Measurements from ENCODE around the gene OLIG2.

The OLIG2 gene

DNA sequence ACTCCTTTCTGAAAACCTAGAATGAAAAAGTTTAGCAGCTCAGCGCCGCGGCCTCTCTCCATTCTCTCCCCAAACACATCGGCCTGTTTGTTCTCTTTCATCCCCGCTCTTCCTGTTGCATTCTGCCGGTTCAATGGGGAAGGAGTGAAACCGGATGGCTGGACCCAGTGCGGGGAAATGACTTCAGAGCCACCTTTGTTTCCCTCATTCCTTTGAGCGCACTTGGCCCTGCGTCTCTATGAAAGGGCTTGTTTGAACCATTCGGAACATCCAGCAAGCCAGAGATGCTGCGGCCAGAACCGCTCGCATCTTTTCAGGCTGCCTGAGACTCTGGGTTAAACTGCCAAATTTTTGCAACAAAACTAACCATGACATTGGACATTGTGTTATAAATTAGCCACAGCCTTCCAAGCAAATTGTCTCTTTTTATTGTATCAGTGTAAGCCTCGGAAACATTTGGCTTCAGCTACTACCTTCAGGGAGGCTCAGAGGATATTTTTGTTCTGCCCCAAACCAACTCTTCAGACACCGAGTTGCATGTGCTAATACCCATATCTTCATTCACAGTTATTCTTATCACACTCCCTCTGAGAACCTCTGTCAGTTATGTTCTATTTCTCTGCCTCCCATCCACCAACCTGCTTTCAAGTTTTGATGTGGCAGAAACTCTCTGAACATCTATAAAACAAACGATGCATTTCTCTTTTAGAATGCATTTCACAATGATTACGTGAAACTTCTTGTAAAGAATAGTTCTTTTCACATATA is 39.1 kb downstream of the OLIG2 start:
- DNase-seq (ENCODE audit: low read depth in 2 of 2), result no peak

DNA sequence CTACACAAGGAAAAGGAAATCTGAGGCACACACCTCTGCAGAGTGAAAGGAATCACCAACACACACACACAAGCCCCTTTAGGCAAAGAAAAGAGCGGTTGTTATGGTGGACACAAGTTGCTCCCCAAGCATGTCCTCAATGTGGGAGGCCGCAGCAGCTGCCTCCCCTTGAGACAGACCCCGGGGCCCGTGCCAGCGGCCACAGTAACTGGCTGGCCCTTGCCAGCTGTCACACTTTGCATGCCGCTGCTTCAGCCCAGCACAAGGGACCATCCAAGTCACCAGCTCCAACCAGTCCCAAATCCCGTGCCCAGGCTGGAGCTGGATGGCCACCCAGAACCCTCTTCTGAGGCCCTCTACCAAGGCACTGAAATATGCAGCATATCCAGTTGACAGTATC is 41.3 kb downstream of the OLIG2 start:
- DNase-seq (ENCODE audit: low read depth in 2 of 2), result no peak

DNA sequence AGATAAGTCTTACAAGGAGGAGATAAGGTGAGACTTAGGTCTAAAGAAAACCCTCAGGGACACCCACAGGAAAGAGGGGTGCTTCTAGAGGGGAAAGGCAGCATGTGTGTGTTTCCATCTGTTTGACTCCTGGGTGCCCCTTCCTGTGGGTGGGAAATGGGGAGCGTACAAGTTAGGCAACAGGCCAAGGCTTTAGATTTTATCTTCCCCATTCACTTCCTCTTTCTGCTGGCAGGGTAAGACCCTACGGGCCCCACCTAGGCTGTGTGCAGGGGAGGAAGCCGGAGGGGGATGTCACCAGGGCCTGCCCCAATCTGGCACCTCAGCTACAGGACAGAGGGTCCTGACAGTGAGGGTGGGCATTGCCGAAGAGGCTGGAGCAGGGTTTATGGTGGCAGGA is 41.7 kb downstream of the OLIG2 start:
- DNase-seq (ENCODE audit: low read depth in 2 of 2), result no peak

DNA sequence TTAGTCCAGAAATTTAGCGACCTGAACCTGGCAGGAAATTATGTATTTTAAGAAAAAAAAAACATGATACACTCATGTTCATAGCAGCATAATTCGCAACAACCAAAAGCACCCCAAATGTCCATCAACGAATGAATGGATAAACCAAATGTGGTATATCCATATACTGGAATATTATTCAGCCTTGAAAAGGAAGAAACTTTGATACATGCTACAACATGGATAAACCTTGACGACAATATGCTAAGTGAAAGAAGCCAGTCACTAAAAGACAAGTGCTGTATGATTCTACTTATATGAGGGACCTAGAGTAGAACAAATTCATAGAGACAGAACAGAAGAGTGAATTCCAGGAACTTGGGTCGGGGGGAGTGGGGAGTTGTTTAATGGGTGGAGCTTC is 43.5 kb downstream of the OLIG2 start:
- DNase-seq (ENCODE audit: low read depth in 2 of 2), result no peak

DNA sequence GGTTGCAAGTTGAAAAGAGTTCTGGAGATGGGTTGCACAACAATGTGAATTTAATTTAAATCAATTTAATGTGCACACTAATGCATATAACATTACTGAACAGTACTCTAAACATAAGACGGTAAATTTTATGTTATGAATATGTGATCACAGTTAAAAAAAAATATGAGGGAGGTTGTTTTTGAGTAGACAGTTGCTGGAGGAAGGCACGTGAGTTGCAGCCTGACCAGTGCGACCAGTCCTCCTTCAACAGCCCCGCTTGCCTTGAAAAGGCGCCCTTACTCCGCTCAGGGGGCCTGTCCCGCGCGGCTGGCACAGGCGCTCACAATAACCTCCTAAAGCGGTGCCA is 43.9 kb downstream of the OLIG2 start:
- DNase-seq (ENCODE audit: low read depth in 2 of 2), result no peak

DNA sequence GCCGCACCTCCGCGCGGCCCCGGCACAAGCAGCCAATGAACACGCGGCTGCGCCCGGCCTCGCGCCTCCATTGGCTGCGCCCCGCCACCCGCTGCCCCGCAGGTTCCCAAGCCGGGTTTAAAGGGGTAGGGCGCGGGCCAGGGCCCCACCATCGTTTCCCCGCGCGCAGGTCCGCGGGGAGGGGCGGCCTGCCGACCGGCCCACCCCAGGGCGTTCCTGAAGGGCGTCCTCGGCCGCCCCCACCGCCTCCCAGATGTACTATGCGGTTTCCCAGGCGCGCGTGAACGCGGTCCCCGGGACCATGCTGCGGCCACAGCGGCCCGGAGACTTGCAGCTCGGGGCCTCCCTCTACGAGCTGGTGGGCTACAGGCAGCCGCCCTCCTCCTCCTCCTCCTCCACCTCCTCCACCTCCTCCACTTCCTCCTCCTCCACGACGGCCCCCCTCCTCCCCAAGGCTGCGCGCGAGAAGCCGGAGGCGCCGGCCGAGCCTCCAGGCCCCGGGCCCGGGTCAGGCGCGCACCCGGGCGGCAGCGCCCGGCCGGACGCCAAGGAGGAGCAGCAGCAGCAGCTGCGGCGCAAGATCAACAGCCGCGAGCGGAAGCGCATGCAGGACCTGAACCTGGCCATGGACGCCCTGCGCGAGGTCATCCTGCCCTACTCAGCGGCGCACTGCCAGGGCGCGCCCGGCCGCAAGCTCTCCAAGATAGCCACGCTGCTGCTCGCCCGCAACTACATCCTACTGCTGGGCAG is 44.4 kb downstream of the OLIG2 start, which contains the start of gene OLIG1:
OLIG1 (plus strand) TSS at position 148 of the 750 bp plus-strand sequence; CDS start at position 254, 106 bp downstream.
- peak in 1 of 2 experiments; percentile 39 for DNase-seq (ENCODE audit: low read depth in 2 of 2)

DNA sequence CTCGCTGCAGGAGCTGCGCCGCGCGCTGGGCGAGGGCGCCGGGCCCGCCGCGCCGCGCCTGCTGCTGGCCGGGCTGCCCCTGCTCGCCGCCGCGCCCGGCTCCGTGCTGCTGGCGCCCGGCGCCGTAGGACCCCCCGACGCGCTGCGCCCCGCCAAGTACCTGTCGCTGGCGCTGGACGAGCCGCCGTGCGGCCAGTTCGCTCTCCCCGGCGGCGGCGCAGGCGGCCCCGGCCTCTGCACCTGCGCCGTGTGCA is 44.9 kb downstream of the OLIG2 start:
- no peak for DNase-seq (ENCODE audit: low read depth in 2 of 2)

DNA sequence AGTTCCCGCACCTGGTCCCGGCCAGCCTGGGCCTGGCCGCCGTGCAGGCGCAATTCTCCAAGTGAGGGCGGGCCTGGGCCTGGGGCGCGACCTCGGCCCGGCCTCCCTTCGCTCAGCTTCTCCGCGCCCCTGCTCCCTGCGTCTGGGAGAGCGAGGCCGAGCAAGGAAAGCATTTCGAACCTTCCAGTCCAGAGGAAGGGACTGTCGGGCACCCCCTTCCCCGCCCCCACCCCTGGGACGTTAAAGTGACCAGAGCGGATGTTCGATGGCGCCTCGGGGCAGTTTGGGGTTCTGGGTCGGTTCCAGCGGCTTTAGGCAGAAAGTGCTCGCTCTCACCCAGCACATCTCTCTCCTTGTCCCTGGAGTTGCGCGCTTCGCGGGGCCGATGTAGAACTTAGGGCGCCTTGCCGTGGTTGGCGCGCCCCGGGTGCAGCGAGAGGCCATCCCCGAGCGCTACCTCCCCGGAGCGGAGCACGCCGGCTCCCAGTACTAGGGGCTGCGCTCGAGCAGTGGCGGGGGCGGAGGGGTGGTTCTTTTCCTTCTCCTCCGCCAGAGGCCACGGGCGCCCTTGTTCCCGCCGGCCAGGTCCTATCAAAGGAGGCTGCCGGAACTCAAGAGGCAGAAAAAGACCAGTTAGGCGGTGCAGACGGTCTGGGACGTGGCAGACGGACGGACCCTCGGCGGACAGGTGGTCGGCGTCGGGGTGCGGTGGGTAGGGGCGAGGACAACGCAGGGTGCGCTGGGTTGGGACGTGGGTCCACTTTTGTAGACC is 45.4 kb downstream of the OLIG2 start:
- no peak for DNase-seq (ENCODE audit: low read depth in 2 of 2)

DNA sequence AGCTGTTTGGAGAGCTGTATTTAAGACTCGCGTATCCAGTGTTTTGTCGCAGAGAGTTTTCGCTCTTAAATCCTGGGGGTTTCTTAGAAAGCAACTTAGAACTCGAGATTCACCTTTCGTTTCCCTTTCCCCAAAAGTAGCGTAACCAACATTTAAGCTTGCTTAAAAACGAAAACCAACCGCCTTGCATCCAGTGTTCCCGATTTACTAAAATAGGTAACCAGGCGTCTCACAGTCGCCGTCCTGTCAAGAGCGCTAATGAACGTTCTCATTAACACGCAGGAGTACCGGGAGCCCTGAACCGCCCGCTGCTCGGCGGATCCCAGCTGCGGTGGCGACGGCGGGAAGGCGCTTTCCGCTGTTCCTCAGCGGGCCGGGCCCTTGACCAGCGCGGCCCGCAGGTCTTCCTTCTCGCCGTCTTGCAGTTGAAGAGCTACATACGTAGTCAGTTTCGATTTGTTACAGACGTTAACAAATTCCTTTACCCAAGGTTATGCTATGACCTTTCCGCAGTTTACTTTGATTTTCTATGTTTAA is 46.1 kb downstream of the OLIG2 start:
- DNase-seq (ENCODE audit: low read depth in 2 of 2), result no peak

DNA sequence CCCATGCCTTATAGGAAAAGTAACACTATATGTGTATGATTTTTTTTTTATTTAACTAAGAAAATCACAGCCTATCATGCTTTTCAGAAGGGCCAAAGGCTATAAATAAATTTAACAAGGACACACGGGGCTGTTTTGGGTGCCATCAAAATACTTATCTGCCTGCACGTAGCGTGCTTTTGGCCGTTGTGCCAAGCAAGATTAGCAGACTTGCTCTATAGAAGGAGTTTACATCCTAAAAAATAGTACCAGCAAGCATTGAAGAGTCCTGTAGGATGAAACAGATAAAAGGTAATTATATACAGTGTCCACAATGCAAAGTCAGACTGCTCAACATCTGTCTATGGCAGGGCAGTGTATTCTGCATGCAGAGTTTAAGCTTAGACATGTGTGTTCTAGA is 47.9 kb downstream of the OLIG2 start:
- no peak for DNase-seq (ENCODE audit: low read depth in 2 of 2)

DNA sequence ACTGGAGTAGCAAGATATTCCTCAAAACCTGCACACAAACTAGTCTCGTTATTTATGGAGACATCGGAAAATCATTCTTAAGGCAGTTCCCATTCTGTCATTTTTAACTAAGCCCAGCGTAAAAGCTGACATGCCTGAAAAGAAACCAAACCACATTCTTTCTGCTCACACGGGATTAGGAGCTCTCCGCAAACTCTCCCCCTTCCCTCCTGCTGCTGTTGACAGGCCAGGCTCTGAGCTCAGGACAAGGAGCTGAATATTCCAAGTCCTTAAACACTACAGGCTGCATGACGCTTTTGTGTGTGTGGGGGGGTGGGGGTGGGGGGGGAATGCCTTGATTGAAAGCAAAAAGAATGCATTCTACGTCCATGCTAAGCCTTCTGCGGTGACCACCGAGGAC is 49.4 kb downstream of the OLIG2 start:
- DNase-seq (ENCODE audit: low read depth in 2 of 2), result no peak

DNA sequence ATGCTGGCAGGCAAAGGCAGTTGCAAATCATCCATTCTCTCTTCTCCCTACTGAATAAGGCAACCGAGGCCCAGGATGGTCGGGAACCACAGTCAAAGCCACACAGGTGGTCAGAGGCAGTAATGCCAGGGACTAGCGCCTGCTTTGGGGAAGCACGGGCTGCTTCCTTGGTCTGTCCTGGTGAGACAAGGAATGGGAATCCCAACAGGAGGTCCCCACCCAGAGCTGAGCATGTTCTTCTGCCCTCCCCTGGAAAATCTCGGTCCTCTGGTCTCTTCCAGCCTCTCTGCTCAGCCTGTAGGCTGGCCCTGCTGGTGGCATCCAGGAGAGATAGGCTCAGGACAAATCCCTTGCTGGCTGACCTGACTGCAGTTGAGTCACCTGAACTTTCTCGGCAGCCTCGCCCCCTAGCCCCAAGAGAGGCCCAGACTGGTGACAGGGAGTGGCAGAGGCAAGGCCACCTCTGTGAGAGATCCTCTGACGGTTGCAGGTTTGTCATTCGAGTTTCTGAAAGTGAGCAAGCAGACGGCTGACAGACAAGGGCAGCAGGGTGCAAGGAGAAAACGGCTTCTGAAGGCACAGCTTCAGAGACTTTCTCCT is 50.0 kb downstream of the OLIG2 start:
- no peak for DNase-seq (ENCODE audit: low read depth in 2 of 2)

DNA sequence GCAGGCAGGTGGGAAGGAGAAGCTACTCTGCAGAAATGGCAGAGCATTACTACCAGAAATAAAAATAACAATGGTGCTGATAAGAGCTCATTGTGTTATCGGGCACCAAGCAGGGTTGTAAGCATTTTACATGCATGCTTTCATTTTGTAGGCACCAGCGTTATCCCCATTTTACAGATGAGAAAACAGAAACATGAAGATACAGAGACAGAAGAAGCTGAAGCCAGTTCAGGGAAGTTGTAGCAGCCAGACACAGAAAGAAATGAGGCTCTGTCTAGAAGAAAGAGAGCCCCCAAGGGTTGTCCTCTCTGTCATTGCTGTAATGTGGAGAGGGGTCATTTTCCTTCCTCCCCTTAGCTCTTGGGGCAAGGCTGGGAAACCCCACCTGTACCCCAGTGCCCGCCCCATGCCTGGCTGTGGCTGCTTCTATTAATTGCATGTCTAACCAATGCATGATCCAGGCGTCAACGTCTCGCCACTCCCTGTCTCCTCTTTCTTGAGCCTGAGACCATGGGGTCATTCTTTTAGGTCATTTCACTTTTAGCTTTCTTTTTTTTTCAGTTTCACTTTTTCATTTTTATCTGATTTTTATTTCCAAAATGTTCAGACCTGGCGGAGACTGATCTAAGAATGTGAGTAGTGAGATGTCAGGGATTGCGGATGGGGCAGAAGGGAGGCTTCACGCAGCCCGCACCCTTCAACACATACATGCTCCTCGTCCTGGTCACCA is 51.0 kb downstream of the OLIG2 start:
- DNase-seq (ENCODE audit: low read depth in 2 of 2), result no peak

All from stimulated activated CD4-positive, alpha-beta T cell treated with anti-CD3 and anti-CD28 coated beads, Interleukin-12 subunit alpha, Interleukin-12 subunit beta, amount 100 ng/mL, for 24 hours (primary cell).